GM11168 (cell line): Measurements from ENCODE around the gene RAVER1.

Source experiments
- in situ Hi-C: fragments of 300-500 bp; cut with MboI; formaldehyde crosslinking; loops from one replicate; pipeline ENCODE4 v1.12.0; 2022; ENCODE audit warnings: low sequenced_read_pairs; ENCODE audit not compliant: unreplicated experiment

Gene RAVER1

DNA sequence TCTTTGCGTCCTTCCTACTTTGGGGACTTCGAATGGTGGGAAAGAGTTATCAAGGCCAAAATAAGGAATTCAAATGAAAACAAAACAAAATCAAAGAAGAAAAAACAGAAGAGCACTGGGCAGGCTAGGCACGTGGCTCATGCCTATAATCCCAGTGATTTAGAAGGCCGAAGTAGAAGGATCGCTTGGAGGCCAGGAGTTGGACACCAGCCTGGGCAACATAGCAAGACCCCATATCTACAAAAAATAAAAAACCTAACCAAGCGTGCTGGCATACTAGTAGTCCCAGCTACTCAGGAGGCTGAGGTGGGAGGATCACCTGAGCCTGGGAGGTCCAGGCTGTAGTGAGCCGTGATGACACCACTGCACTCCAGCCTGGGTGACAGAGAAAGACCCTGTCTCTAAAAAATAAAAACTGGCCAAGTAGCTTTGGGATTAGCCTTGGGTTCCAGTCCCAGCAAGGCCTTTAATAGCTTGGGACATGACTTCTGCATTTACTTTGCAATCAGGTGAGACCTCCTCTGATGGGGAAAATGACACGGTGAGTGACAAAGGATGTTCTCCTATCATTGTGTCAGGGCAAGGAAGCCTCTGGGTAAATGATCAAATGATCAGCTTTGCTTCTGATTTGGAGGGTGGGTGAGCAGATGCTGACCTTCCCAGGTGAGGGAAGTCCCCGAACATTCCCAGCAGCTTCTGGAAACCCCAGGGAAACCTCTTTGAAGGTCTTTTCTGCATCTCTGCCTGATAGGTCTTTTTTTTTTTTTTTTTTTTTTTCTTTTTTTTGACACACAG is 55.3 kb downstream of the RAVER1 start:
- in situ Hi-C loops: no loop called here

- in situ Hi-C loops: loop anchor here (5.0 kb wide), 1 partner anchor 113 kb away; no protein-coding TSS in a partner anchor
These were observed 58.7 kb downstream of the RAVER1 start for GRCh38 chr19:10274589-10274988.

- in situ Hi-C loops: loop anchor here (5.0 kb wide), 1 partner anchor 116 kb away; no protein-coding TSS in a partner anchor
These were observed 61.7 kb downstream of the RAVER1 start for GRCh38 chr19:10271543-10272086.

DNA sequence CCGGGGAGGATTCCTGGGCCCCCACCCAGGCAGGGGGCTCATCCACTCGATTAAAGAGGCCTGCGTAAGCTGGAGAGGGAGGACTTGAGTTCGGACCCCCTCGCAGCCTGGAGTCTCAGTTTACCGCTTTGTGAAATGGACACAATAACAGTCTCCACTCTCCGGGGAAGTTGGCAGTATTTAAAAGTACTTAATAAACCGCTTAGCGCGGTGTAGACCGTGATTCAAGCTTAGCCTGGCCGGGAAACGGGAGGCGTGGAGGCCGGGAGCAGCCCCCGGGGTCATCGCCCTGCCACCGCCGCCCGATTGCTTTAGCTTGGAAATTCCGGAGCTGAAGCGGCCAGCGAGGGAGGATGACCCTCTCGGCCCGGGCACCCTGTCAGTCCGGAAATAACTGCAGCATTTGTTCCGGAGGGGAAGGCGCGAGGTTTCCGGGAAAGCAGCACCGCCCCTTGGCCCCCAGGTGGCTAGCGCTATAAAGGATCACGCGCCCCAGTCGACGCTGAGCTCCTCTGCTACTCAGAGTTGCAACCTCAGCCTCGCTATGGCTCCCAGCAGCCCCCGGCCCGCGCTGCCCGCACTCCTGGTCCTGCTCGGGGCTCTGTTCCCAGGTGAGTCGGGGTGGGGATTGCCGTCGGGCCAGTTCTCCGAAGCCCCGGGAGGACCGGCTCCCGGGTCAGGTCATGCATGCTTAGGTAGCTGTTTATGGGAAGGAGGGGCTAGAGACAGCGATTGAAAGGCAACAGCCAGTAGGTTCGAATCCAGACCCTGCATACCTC is 62.5 kb downstream of the RAVER1 start, which contains the start of gene ICAM1:
Gene ICAM1 (plus strand): TSS at position 505 of the 779 bp plus-strand sequence. CDS start 40 bp downstream, at position 545.
- in situ Hi-C loops: loop anchor here (5.0 kb wide), 1 partner anchor 116 kb away; no protein-coding TSS in a partner anchor

- in situ Hi-C loops: loop anchor here (5.0 kb wide), 1 partner anchor 117 kb away; no protein-coding TSS in a partner anchor
These were observed 63.1 kb downstream of the RAVER1 start for GRCh38 chr19:10270180-10270615.

DNA sequence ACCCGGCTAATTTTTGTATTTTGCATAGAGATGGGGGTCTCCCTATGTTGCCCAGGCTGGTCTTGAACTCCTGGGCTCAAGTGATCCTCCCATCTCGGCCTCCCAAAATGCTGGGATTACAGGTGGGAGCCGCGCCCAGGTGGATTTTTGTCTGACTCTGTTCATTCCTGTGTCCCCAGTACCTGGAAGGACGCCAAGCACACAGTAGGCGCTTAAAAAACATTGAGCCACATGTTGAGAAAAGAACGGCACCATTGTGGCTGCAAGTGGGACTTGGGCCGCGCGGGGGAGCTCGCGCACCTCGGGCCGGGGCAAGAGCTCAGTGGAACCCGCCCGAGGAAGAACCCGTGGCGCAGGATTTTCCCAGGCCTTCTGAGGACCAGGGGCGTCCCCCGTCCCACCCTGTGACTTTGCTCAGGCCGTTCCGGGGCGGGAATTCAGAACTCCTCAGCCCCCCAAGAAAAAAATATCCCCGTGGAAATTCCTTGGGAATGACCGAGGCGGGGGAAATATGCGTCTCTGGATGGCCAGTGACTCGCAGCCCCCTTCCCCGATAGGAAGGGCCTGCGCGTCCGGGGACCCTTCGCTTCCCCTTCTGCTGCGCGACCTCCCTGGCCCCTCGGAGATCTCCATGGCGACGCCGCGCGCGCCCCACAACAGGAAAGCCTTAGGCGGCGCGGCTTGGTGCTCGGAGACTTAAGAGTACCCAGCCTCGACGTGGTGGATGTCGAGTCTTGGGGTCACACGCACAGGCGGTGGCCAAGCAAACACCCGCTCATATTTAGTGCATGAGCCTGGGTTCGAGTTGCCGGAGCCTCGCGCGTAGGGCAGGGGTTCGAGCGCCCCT is 63.8 kb downstream of the RAVER1 start:
- in situ Hi-C loops: loop anchor here (5.0 kb wide), 2 partner anchors 38 to 118 kb away; partner anchors contain the start of gene ZGLP1

GRCh38 chr19:10268071-10268470 is 65.3 kb downstream of the RAVER1 start:
- in situ Hi-C loops: loop anchor here (5.0 kb wide), 1 partner anchor 39 kb away; the partner anchor contains the start of gene ZGLP1

- in situ Hi-C loops: loop anchor here (5.0 kb wide), 1 partner anchor 41 kb away; the partner anchor contains the start of gene ZGLP1
These were observed 66.6 kb downstream of the RAVER1 start for GRCh38 chr19:10266706-10267105.
